GM12878 (cell line): ENCODE results near the gene RIN1.

Experiments used
- CTCF ChIP-seq, 3 experiments: IDR thresholded peaks in 2 of 3; conservative IDR thresholded peaks in 1 of 3; 2 replicates each; pipeline ENCODE4 v1.5.1; 2011; ENCODE audit warnings: low read depth in 3 of 3, low read length in 3 of 3, mild to moderate bottlenecking in 3 of 3, control low read depth in 2 of 3, moderate library complexity in 2 of 3, inconsistent platforms in 1 of 3, mixed read lengths in 1 of 3; ENCODE audit not compliant: control insufficient read depth in 2 of 3, insufficient read depth in 1 of 3; ENCODE audit errors: extremely low read depth in 1 of 3
- GABPA ChIP-seq: IDR thresholded peaks from 2 replicates; pipeline ENCODE4 v1.6.1; 2014; ENCODE audit warnings: antibody characterized with exemption, low read depth, mild to moderate bottlenecking, inconsistent platforms
- IKZF1 ChIP-seq: fragments of 450-650 bp; conservative IDR thresholded peaks from 2 replicates; pipeline ENCODE4 v1.6.1; 2017; ENCODE audit warnings: antibody characterized with exemption, mild to moderate bottlenecking
- MAX ChIP-seq: IDR thresholded peaks from 2 replicates; pipeline ENCODE4 v1.6.1; 2012; ENCODE audit warnings: low read depth, low read length, improper control_type of control experiment
- MEF2B ChIP-seq: fragments of 450-650 bp; IDR thresholded peaks from 2 replicates; pipeline ENCODE4 v1.6.1; 2018; ENCODE audit warnings: mild to moderate bottlenecking, moderate library complexity; ENCODE audit not compliant: partially characterized antibody, poor library complexity, severe bottlenecking
- MYC ChIP-seq: IDR thresholded peaks from 2 replicates; pipeline ENCODE4 v1.6.1; 2011; ENCODE audit warnings: mild to moderate bottlenecking, low read length, moderate library complexity, inconsistent platforms; ENCODE audit not compliant: insufficient read depth, insufficient replicate concordance, insufficient read length, severe bottlenecking
- NFYA ChIP-seq: IDR thresholded peaks from 2 replicates; pipeline ENCODE4 v1.6.1; 2011; ENCODE audit warnings: low read depth, mild to moderate bottlenecking, low read length, improper control_type of control experiment, borderline replicate concordance
- POLR2A ChIP-seq: IDR thresholded peaks from 2 replicates; pipeline ENCODE4 v1.6.1; 2011; ENCODE audit warnings: low read depth, mild to moderate bottlenecking, low read length
- POLR2AphosphoS5 ChIP-seq: IDR thresholded peaks from 2 replicates; pipeline ENCODE4 v1.6.1; 2011; ENCODE audit warnings: mild to moderate bottlenecking, low read length, inconsistent platforms
- RELA ChIP-seq: fragments of 450-650 bp; IDR thresholded peaks from 2 replicates; pipeline ENCODE4 v1.8.0; 2014; ENCODE audit warnings: borderline replicate concordance; ENCODE audit not compliant: partially characterized antibody
- SIN3A ChIP-seq: IDR thresholded peaks from 2 replicates; pipeline ENCODE4 v1.6.1; 2012; ENCODE audit warnings: low read depth, low read length, improper control_type of control experiment
- ZNF24 ChIP-seq: fragments of 450-650 bp; IDR thresholded peaks from 2 replicates; pipeline ENCODE4 v1.6.1; 2017; ENCODE audit warnings: antibody characterized with exemption, mild to moderate bottlenecking
- ZZZ3 ChIP-seq: IDR thresholded peaks from 2 replicates; pipeline ENCODE4 v1.6.1; 2011; ENCODE audit warnings: low read depth; ENCODE audit not compliant: control insufficient read depth, insufficient read length

- TF ChIP-seq MAX (no peak), CTCF (IDR thresholded peaks at IDR 0.05 in 2 of 3, conservative IDR thresholded peaks at IDR 0.05 in 1 of 3; ENCODE audit: control insufficient read depth in 2 of 3, extremely low read depth in 1 of 3, insufficient read depth in 1 of 3, low read depth in 3 of 3, low read length in 3 of 3) (no peak), POLR2AphosphoS5 (no peak), ZZZ3 (no peak), RELA (no peak), POLR2A (no peak), IKZF1 (no peak), ZNF24 (no peak), MYC (no peak), MEF2B (no peak), SIN3A (no peak), NFYA (no peak), GABPA (no peak)
These were observed 11.0 kb downstream of the RIN1 start for GRCh38 chr11:66325263-66325671.
